HCT116 (cell line): ENCODE measurements around the gene FTSJ1. TPM values are rescaled to one million over a fixed set of nuclear protein-coding genes. Genes with fewer than 3 reads are reported as not detected.

Source experiments
- ATAC-seq: fragments of 200-7000 bp; cut with Tn5 transposase; 2 replicates; pipeline ENCODE4 v1.9.1; 2020; ENCODE audit warnings: mild to moderate bottlenecking, moderate library complexity
- BruUV-seq: library from RNA; stranded (reverse); fragments of 400-500 nt; replicated peaks from 2 replicates; lab custom pipeline; 2021; lab: Mats Ljungman, UMichigan
- CTCF ChIA-PET: fragments of 300-600 bp; sonication (Branson Sonifier 250); formaldehyde crosslinking; loops from one replicate; lab custom pipeline; 2021; ENCODE audit warnings: antibody characterized with exemption; lab: Charles Lee
- POLR2A ChIA-PET: fragments of 300-600, 350-600 bp; sonication (Branson Sonifier 250); formaldehyde crosslinking; loops from one replicate; lab custom pipeline; 2021; ENCODE audit warnings: antibody characterized with exemption; lab: Charles Lee
- RAD21 ChIA-PET, 2 experiments: fragments of 300-600 bp; sonication (Branson Sonifier 250); formaldehyde crosslinking; loops; one replicate each; lab custom pipeline; 2023; ENCODE audit warnings: low total read pairs in 2 of 2; ENCODE audit not compliant: uncharacterized antibody in 2 of 2, unreplicated experiment in 2 of 2, low non-redundant PET in 1 of 2; lab: Charles Lee
- DNase-seq: peaks from one replicate; pipeline ENCODE4 v3.0.0-alpha.2; 2010; ENCODE audit warnings: low read depth, low spot score
- H2AFZ ChIP-seq: fragments of 200-600 bp; shearing (Covaris generic), sonication (generic); 2 replicates; pipeline ENCODE4 v1.6.1; 2017; ENCODE audit warnings: low read depth, mixed run types, mixed read lengths, antibody characterized with exemption, low read length; ENCODE audit not compliant: poor library complexity, severe bottlenecking
- H3K27ac ChIP-seq: 2 replicates; pipeline ENCODE4 v1.5.1; 2012; ENCODE audit warnings: low read depth, low read length
- H3K27me3 ChIP-seq: fragments of 200-600 bp; sonication (generic); 2 replicates; pipeline ENCODE4 v1.6.1; 2016; ENCODE audit warnings: mixed run types, low read length, mixed read lengths; ENCODE audit not compliant: insufficient read depth
- H3K36me3 ChIP-seq, 2 experiments: fragments of 200-500 bp in 1 of 2; fragments of 200-600 bp in 1 of 2; sonication (Bioruptor generic) in 1 of 2; sonication (generic) in 1 of 2; 2 replicates each; pipeline versions ENCODE4 v1.5.1 to v1.6.1; 2014 to 2016; ENCODE audit warnings: low read length in 2 of 2, inconsistent platforms in 1 of 2, mixed read lengths in 1 of 2, mixed run types in 1 of 2; ENCODE audit not compliant: insufficient read depth in 2 of 2, control insufficient read depth in 1 of 2
- H3K4me1 ChIP-seq, 2 experiments: fragments of 200-600 bp in 1 of 2; sonication (generic) in 1 of 2; 2 replicates each; pipeline versions ENCODE4 v1.5.1 to v1.6.1; 2012 to 2017; ENCODE audit warnings: low read length in 2 of 2, inconsistent platforms in 1 of 2, mild to moderate bottlenecking in 1 of 2, mixed read lengths in 1 of 2, mixed run types in 1 of 2, moderate library complexity in 1 of 2; ENCODE audit not compliant: insufficient read depth in 2 of 2, control insufficient read depth in 1 of 2
- H3K4me2 ChIP-seq: fragments of 200-600 bp; sonication (generic); 2 replicates; pipeline ENCODE4 v1.6.1; 2017; ENCODE audit warnings: mixed run types, low read length, mixed read lengths
- H3K4me3 ChIP-seq, 2 experiments: fragments of 200-600 bp in 1 of 2; sonication (generic) in 1 of 2; replicated peaks in 1 of 2; 2 replicates each; pipeline ENCODE4 v1.5.1; 2011 to 2016; ENCODE audit warnings: low read length in 2 of 2, control low read depth in 1 of 2, low read depth in 1 of 2, mild to moderate bottlenecking in 1 of 2, mixed read lengths in 1 of 2, mixed run types in 1 of 2
- H3K79me2 ChIP-seq: fragments of 200-600 bp; sonication (generic); 2 replicates; pipeline ENCODE4 v1.6.1; 2017; ENCODE audit warnings: mild to moderate bottlenecking, mixed run types, low read length, moderate library complexity, mixed read lengths; ENCODE audit not compliant: insufficient read depth
- H3K9ac ChIP-seq: fragments of 200-600 bp; sonication (generic); 2 replicates; pipeline ENCODE4 v1.6.1; 2016; ENCODE audit warnings: low read length, mixed read lengths
- H3K9me2 ChIP-seq: fragments of 200-600 bp; sonication (generic), shearing (Covaris generic); 2 replicates; pipeline ENCODE4 v1.6.1; 2017; ENCODE audit warnings: mixed run types, mild to moderate bottlenecking, moderate library complexity; ENCODE audit not compliant: insufficient read depth
- H3K9me3 ChIP-seq, 2 experiments: fragments of 200-500 bp in 1 of 2; fragments of 200-600 bp in 1 of 2; sonication (Bioruptor generic) in 1 of 2; sonication (generic) in 1 of 2; 2 replicates each; pipeline ENCODE4 v1.6.1; 2014 to 2017; ENCODE audit warnings: low read length in 2 of 2, mixed read lengths in 2 of 2, inconsistent platforms in 1 of 2, low read depth in 1 of 2, mild to moderate bottlenecking in 1 of 2, mixed run types in 1 of 2, moderate library complexity in 1 of 2; ENCODE audit not compliant: control insufficient read depth in 1 of 2, insufficient read depth in 1 of 2
- H4K20me1 ChIP-seq: fragments of 200-600 bp; sonication (generic), shearing (Covaris generic); 2 replicates; pipeline ENCODE4 v1.6.1; 2017; ENCODE audit warnings: mixed run types, mild to moderate bottlenecking, moderate library complexity; ENCODE audit not compliant: insufficient read depth
- ATF3 ChIP-seq: IDR thresholded peaks from 2 replicates; pipeline ENCODE4 v1.6.1; 2012
- CBX3 ChIP-seq: IDR thresholded peaks from 2 replicates; pipeline ENCODE4 v1.6.1; 2012; ENCODE audit warnings: low read depth
- CEBPB ChIP-seq: IDR thresholded peaks from 2 replicates; pipeline ENCODE4 v1.6.1; 2012; ENCODE audit warnings: low read depth
- CTCF ChIP-seq, 3 experiments: fragments of 200-600 bp in 1 of 3; sonication (generic) in 1 of 3; IDR thresholded peaks in 2 of 3; conservative IDR thresholded peaks in 1 of 3; 2 replicates each; pipeline ENCODE4 v1.5.1; 2012 to 2017; ENCODE audit warnings: low read depth in 2 of 3, low read length in 2 of 3, antibody characterized with exemption in 1 of 3, borderline replicate concordance in 1 of 3, control low read depth in 1 of 3, mild to moderate bottlenecking in 1 of 3, mixed read lengths in 1 of 3, mixed run types in 1 of 3, moderate library complexity in 1 of 3; ENCODE audit not compliant: insufficient read depth in 1 of 3
- EGR1 ChIP-seq: IDR thresholded peaks from 2 replicates; pipeline ENCODE4 v1.6.1; 2012; ENCODE audit warnings: low read depth
- ELF1 ChIP-seq: IDR thresholded peaks from 2 replicates; pipeline ENCODE4 v1.6.1; 2012; ENCODE audit warnings: low read depth, borderline replicate concordance
- EZH2 ChIP-seq: fragments of 200-600 bp; sonication (generic); IDR thresholded peaks from 2 replicates; pipeline ENCODE4 v1.6.1; 2017; ENCODE audit warnings: antibody characterized with exemption, mixed run types
- MAX ChIP-seq: IDR thresholded peaks from 2 replicates; pipeline ENCODE4 v1.6.1; 2012
- POLR2A ChIP-seq: IDR thresholded peaks from 2 replicates; pipeline ENCODE4 v1.7.0; 2011; ENCODE audit warnings: borderline replicate concordance; ENCODE audit not compliant: insufficient read depth, insufficient read length; ENCODE audit errors: extremely low read depth
- POLR2AphosphoS5 ChIP-seq: IDR thresholded peaks from 2 replicates; pipeline ENCODE4 v1.6.1; 2011; ENCODE audit warnings: mild to moderate bottlenecking, low read depth, low read length, moderate library complexity
- SIN3A ChIP-seq: IDR thresholded peaks from 2 replicates; pipeline ENCODE4 v1.6.1; 2012; ENCODE audit warnings: low read depth
- SP1 ChIP-seq: IDR thresholded peaks from 2 replicates; pipeline ENCODE4 v1.6.1; 2012; ENCODE audit warnings: low read depth
- TCF7L2 ChIP-seq: IDR thresholded peaks from 2 replicates; pipeline ENCODE4 v1.7.0; 2011; ENCODE audit warnings: borderline replicate concordance, inconsistent platforms; ENCODE audit not compliant: insufficient read depth, insufficient read length; ENCODE audit errors: extremely low read depth
- YY1 ChIP-seq: IDR thresholded peaks from 2 replicates; pipeline ENCODE4 v1.6.1; 2011; ENCODE audit warnings: low read length, low read depth, moderate library complexity, mild to moderate bottlenecking; ENCODE audit not compliant: insufficient replicate concordance; ENCODE audit errors: extremely low read depth
- ZBTB33 ChIP-seq: IDR thresholded peaks from 2 replicates; pipeline ENCODE4 v1.6.1; 2011; ENCODE audit warnings: mild to moderate bottlenecking, low read length, moderate library complexity; ENCODE audit not compliant: insufficient replicate concordance; ENCODE audit errors: extremely low read depth
- ZFX ChIP-seq: fragments of 450-650 bp; IDR thresholded peaks from 2 replicates; pipeline ENCODE4 v1.6.1; 2017
- ZNF274 ChIP-seq: fragments of 200-500 bp; sonication (Bioruptor generic); IDR thresholded peaks from 2 replicates; pipeline ENCODE4 v1.6.1; 2014; ENCODE audit warnings: mild to moderate bottlenecking, low read depth, low read length, inconsistent platforms
- intact Hi-C: fragments of 100-400 bp; cut with micrococcal nuclease; formaldehyde crosslinking; loops from 2 replicates; pipeline ENCODE4 v1.10.0; 2022
- total RNA-seq: library from RNA; stranded (reverse); gene quantifications from one replicate; pipeline ENCODE4 v1.2.1, GENCODE V29; 2021; ENCODE audit not compliant: unreplicated experiment

Gene FTSJ1
- total RNA-seq, 1 experiment from 2014 or later = 64.9 TPM

GRCh38 chrX:48520455-48520854 lies 44.5 kb downstream of the FTSJ1 start:
- TF ChIP-seq YY1 (no peak), ATF3 (no peak), EZH2 (no peak), ZBTB33 (no peak), SIN3A (no peak), SP1 (no peak), ELF1 (no peak), POLR2A (no peak), EGR1 (no peak), TCF7L2 (no peak), POLR2AphosphoS5 (no peak), CTCF (IDR thresholded peaks at IDR 0.05 in 2 of 3, conservative IDR thresholded peaks at IDR 0.05 in 1 of 3; ENCODE audit: borderline replicate concordance in 1 of 3, insufficient read depth in 1 of 3, low read depth in 2 of 3, low read length in 2 of 3) (no peak), ZNF274 (no peak), MAX (no peak), ZFX (no peak), CBX3 (no peak), CEBPB (no peak)
- no peaks in the 10 kb centered on the region for H3K27me3 ChIP-seq
- H4K20me1 ChIP-seq = no peaks in the 10 kb centered on the region
- H3K79me2 ChIP-seq = peaks cover 12% of the 10 kb centered on the region
- RAD21 ChIA-PET = no interaction called here
- H3K4me1 ChIP-seq = peaks cover 4 to 10% of the 10 kb centered on the region in 2 experiments; a peak in 3 of 4 replicates
- H3K9ac ChIP-seq = no peak overlapping the region
- H3K27ac ChIP-seq = peak overlapping the region; percentile 75; the same call in 1 of the 2 replicates
- no peak overlapping the region for H3K4me2 ChIP-seq
- BruUV-seq = no TSS peak
- POLR2A ChIA-PET = no interaction called here
- H3K36me3 ChIP-seq = 0 out of 4 replicates have a peak, but pooled peaks cover 0 to 6% of the 10 kb centered on the region in 2 experiments
- CTCF ChIA-PET = no interaction called here
- H3K9me3 ChIP-seq = no peaks in the 10 kb centered on the region
- intact Hi-C loops = no loop called here
- no peak overlapping the region for H2AFZ ChIP-seq
- ATAC-seq (no peak), DNase-seq (no peak)
- H3K9me2 ChIP-seq = no peaks in the 10 kb centered on the region
- H3K4me3 ChIP-seq = no peak overlapping the region
